ENCODE results near the gene OR5L2.
"Not testable (repeated sequence)": the region's sequence is repeated elsewhere in the genome, so short reads cannot be mapped to it uniquely, and the experiment has no call there.

DNA sequence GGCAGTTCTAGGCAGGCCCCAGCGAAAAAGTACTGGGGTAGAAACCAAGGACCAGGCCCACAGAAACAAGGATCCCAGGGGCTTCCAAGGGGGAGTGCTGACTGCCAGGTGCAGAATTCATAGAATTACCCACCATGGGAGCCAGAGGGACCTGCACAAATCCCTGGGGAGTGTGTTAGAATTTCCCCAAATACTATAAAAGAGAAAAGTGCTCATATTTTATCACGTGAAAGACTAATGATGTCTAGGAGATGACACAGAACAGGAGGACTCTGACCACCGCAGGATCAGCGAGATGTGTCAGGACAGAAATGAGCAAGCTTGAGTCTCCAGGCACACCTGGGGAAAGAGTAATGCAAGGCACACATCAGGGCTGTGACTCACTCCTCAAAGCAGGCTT, 40.3 kb downstream of the OR5L2 start:
- TF ChIP-seq NR2C2 (CRISPR knock-in tag; IDR thresholded peaks at IDR 0.05); NR2C2 (tag; IDR thresholded peaks at IDR 0.05); SP2 (IDR thresholded peaks at IDR 0.05; ENCODE audit: extremely low read depth, low read depth, low read length, poor library complexity, severe bottlenecking); RFX5 (IDR thresholded peaks at IDR 0.05; ENCODE audit: low read depth, low read length); ZFP1 (CRISPR knock-in tag; IDR thresholded peaks at IDR 0.05); POLR2A (conservative IDR thresholded peaks at IDR 0.05); MXI1 (IDR thresholded peaks at IDR 0.05; ENCODE audit: low read depth, low read length); KLF13 (tag; IDR thresholded peaks at IDR 0.05; ENCODE audit: borderline replicate concordance, low read depth); NBN (IDR thresholded peaks at IDR 0.05; ENCODE audit: low read depth); TAF1 (IDR thresholded peaks at IDR 0.05; ENCODE audit: control insufficient read depth, extremely low read depth, insufficient read depth, low read length, severe bottlenecking); SREBF2 (CRISPR knock-in tag; IDR thresholded peaks at IDR 0.05); NRF1 (conservative IDR thresholded peaks at IDR 0.05 in 1 of 2, IDR thresholded peaks at IDR 0.05 in 1 of 2); RAD21 (CRISPR knock-in tag; conservative IDR thresholded peaks at IDR 0.05 in 1 of 2, IDR thresholded peaks at IDR 0.05 in 1 of 2); CGGBP1 (CRISPR knock-in tag; IDR thresholded peaks at IDR 0.05): not testable (repeated sequence)
